DND-41 (cell line): ENCODE results near the gene CCL23.

Experiments used
- ATAC-seq: fragments of 200-7000 bp; cut with Tn5 transposase; 3 replicates; pipeline ENCODE4 v1.9.1; 2021; ENCODE audit warnings: low read depth; ENCODE audit not compliant: insufficient read depth
- DNase-seq: peaks from one replicate; pipeline ENCODE4 v3.0.0-alpha.2; 2020
- H2AFZ ChIP-seq: 2 replicates; pipeline ENCODE4 v1.6.0; 2012; ENCODE audit warnings: low read depth, low read length
- H3K27ac ChIP-seq: 2 replicates; pipeline ENCODE4 v1.5.1; 2012; ENCODE audit warnings: low read length, inconsistent platforms
- H3K27me3 ChIP-seq: fragments of 200-600 bp; sonication (generic); 2 replicates; pipeline ENCODE4 v1.6.0; 2012; ENCODE audit warnings: low read length, mild to moderate bottlenecking, inconsistent platforms; ENCODE audit not compliant: insufficient read depth, poor library complexity
- H3K36me3 ChIP-seq: 2 replicates; pipeline ENCODE4 v1.5.1; 2012; ENCODE audit warnings: low read length, inconsistent platforms; ENCODE audit not compliant: insufficient read depth
- H3K4me1 ChIP-seq: 2 replicates; pipeline ENCODE4 v1.5.1; 2012; ENCODE audit warnings: mild to moderate bottlenecking, low read length; ENCODE audit not compliant: insufficient read depth
- H3K4me2 ChIP-seq: 2 replicates; pipeline ENCODE4 v1.6.0; 2012; ENCODE audit warnings: mild to moderate bottlenecking, moderate library complexity, low read length, inconsistent platforms; ENCODE audit not compliant: insufficient read depth
- H3K4me3 ChIP-seq, 2 experiments: fragments of 200-600 bp in 1 of 2; shearing (Covaris generic) in 1 of 2; 2 replicates each; pipeline ENCODE4 v1.5.1; 2012 to 2016; ENCODE audit warnings: inconsistent platforms in 2 of 2, low read length in 2 of 2, mild to moderate bottlenecking in 2 of 2, low read depth in 1 of 2, moderate library complexity in 1 of 2
- H3K79me2 ChIP-seq: 2 replicates; pipeline ENCODE4 v1.6.0; 2012; ENCODE audit warnings: low read length, inconsistent platforms; ENCODE audit not compliant: insufficient read depth
- H3K9ac ChIP-seq: 2 replicates; pipeline ENCODE4 v1.6.0; 2012; ENCODE audit warnings: low read depth, mild to moderate bottlenecking, inconsistent platforms, low read length, moderate library complexity
- H3K9me3 ChIP-seq: 2 replicates; pipeline ENCODE4 v1.5.1; 2012; ENCODE audit warnings: low read length, moderate library complexity, mild to moderate bottlenecking, inconsistent platforms; ENCODE audit not compliant: insufficient read depth, severe bottlenecking
- H4K20me1 ChIP-seq: 2 replicates; pipeline ENCODE4 v1.6.0; 2012; ENCODE audit warnings: low read length; ENCODE audit not compliant: insufficient read depth
- CTCF ChIP-seq: IDR thresholded peaks from 2 replicates; pipeline ENCODE4 v1.5.1; 2012; ENCODE audit warnings: borderline replicate concordance, low read length, moderate library complexity, mild to moderate bottlenecking; ENCODE audit not compliant: poor library complexity, severe bottlenecking; ENCODE audit errors: extremely low read depth
- EZH2 ChIP-seq: IDR thresholded peaks from 3 replicates; pipeline ENCODE4 v1.6.1; 2012; ENCODE audit warnings: borderline replicate concordance, low read depth, mild to moderate bottlenecking, moderate library complexity, low read length, inconsistent platforms; ENCODE audit not compliant: severe bottlenecking

CCL23 gene

GRCh38 chr17:35978346-35978745, 39.4 kb downstream of the CCL23 start:
- Histone ChIP-seq H3K36me3 (no peaks in the 10 kb centered on the region), H3K4me2 (no peak overlapping the region), H3K9me3 (no peaks in the 10 kb centered on the region), H3K79me2 (no peaks in the 10 kb centered on the region), H4K20me1 (no peaks in the 10 kb centered on the region), H3K27ac (no peak overlapping the region), H3K9ac (no peak overlapping the region), H3K4me3 (no peak overlapping the region), H3K27me3 (no peaks in the 10 kb centered on the region), H3K4me1 (no peaks in the 10 kb centered on the region), H2AFZ (no peak overlapping the region)
- TF ChIP-seq EZH2: no peak
- no peak for TF ChIP-seq CTCF
- ATAC-seq (no peak), DNase-seq (no peak)

GRCh38 chr17:35977509-35977908, 40.3 kb downstream of the CCL23 start:
- H3K4me1 ChIP-seq: no peaks in the 10 kb centered on the region
- H4K20me1 ChIP-seq: no peaks in the 10 kb centered on the region
- no peak overlapping the region for H3K9ac ChIP-seq
- ATAC-seq (no peak), DNase-seq (no peak)
- H3K79me2 ChIP-seq: no peaks in the 10 kb centered on the region
- H3K9me3 ChIP-seq: no peaks in the 10 kb centered on the region
- H3K27me3 ChIP-seq: no peaks in the 10 kb centered on the region
- H3K36me3 ChIP-seq: no peaks in the 10 kb centered on the region
- H3K27ac ChIP-seq: no peak overlapping the region
- no peak overlapping the region for H3K4me2 ChIP-seq
- no peak overlapping the region for H2AFZ ChIP-seq
- TF ChIP-seq CTCF: no peak
- no peak overlapping the region for H3K4me3 ChIP-seq

- no peak overlapping the region for H3K4me3 ChIP-seq
- H3K9me3 ChIP-seq: no peaks in the 10 kb centered on the region
- no peaks in the 10 kb centered on the region for H3K27me3 ChIP-seq
- ATAC-seq (no peak), DNase-seq (no peak)
- H3K36me3 ChIP-seq: no peaks in the 10 kb centered on the region
- H3K4me2 ChIP-seq: no peak overlapping the region
- no peak for TF ChIP-seq EZH2
- no peak for TF ChIP-seq CTCF
- no peaks in the 10 kb centered on the region for H3K79me2 ChIP-seq
- H3K27ac ChIP-seq: no peak overlapping the region
- H4K20me1 ChIP-seq: no peaks in the 10 kb centered on the region
- no peak overlapping the region for H2AFZ ChIP-seq
- no peaks in the 10 kb centered on the region; the same call in 1 of the 2 replicates for H3K4me1 ChIP-seq
- no peak overlapping the region for H3K9ac ChIP-seq
These were observed 44.2 kb downstream of the CCL23 start for GRCh38 chr17:35973333-35974260.
